Neural cell (in vitro differentiated cells): Measurements from ENCODE around the gene ELP1. TPM values are rescaled to one million over a fixed set of nuclear protein-coding genes. Genes with fewer than 3 reads are reported as not detected.

Experiments used
- H2AFZ ChIP-seq: fragments of 200-600, 300-800 bp; sonication (generic), shearing (Covaris generic); 2 replicates; pipeline ENCODE4 v1.6.0; 2014; ENCODE audit warnings: low read depth, mild to moderate bottlenecking, antibody characterized with exemption, low read length, moderate library complexity
- H3F3A ChIP-seq: fragments of 200-600 bp; shearing (Covaris generic); 2 replicates; pipeline ENCODE4 v1.6.1; 2016; ENCODE audit warnings: mild to moderate bottlenecking, moderate library complexity, mixed read lengths, antibody characterized with exemption, low read length; ENCODE audit not compliant: insufficient read depth, poor library complexity, severe bottlenecking
- H3K27ac ChIP-seq: fragments of 200-600, 300-800 bp; sonication (generic), shearing (Covaris generic); 2 replicates; pipeline ENCODE4 v1.5.1; 2014; ENCODE audit warnings: mild to moderate bottlenecking, low read length, moderate library complexity
- H3K27me3 ChIP-seq: fragments of 300-800, 200-600 bp; sonication (generic), shearing (Covaris generic); 2 replicates; pipeline ENCODE4 v1.6.0; 2014; ENCODE audit warnings: mild to moderate bottlenecking, low read depth, low read length, moderate library complexity; ENCODE audit not compliant: insufficient read depth
- H3K36me3 ChIP-seq: fragments of 300-800, 200-600 bp; sonication (generic), shearing (Covaris generic); 2 replicates; pipeline ENCODE4 v1.5.1; 2014; ENCODE audit warnings: mild to moderate bottlenecking, antibody characterized with exemption, low read length, moderate library complexity; ENCODE audit not compliant: insufficient read depth
- H3K4me2 ChIP-seq: fragments of 300-800, 200-600 bp; sonication (generic), shearing (Covaris generic); 2 replicates; pipeline ENCODE4 v1.6.0; 2014; ENCODE audit warnings: mild to moderate bottlenecking, low read length
- H3K4me3 ChIP-seq: fragments of 300-800, 200-600 bp; sonication (generic), shearing (Covaris generic); 2 replicates; pipeline ENCODE4 v1.5.1; 2014; ENCODE audit warnings: mild to moderate bottlenecking, low read length, moderate library complexity
- H3K79me2 ChIP-seq: fragments of 200-600 bp; shearing (Covaris generic); replicated peaks from 2 replicates; pipeline ENCODE4 v1.6.0; 2014; ENCODE audit warnings: mild to moderate bottlenecking, low read length, moderate library complexity; ENCODE audit not compliant: insufficient read depth
- H3K9ac ChIP-seq: fragments of 300-800, 200-600 bp; sonication (generic), shearing (Covaris generic); 2 replicates; pipeline ENCODE4 v1.6.1; 2016; ENCODE audit warnings: mild to moderate bottlenecking, low read length, mixed read lengths
- H3K9me2 ChIP-seq: fragments of 200-600 bp; shearing (Covaris generic); 2 replicates; pipeline ENCODE4 v1.6.1; 2016; ENCODE audit warnings: mild to moderate bottlenecking, low read length, mixed read lengths; ENCODE audit not compliant: insufficient read depth
- H3K9me3 ChIP-seq: fragments of 200-600, 300-800 bp; sonication (generic), shearing (Covaris generic); 2 replicates; pipeline ENCODE4 v1.6.1; 2016; ENCODE audit warnings: mild to moderate bottlenecking, mixed run types, low read length, moderate library complexity, mixed read lengths
- H4K20me1 ChIP-seq: fragments of 200-600 bp; shearing (Covaris generic); 2 replicates; pipeline ENCODE4 v1.6.1; 2016; ENCODE audit warnings: mild to moderate bottlenecking, mixed run types; ENCODE audit not compliant: insufficient read depth
- CTCF ChIP-seq: fragments of 450-650 bp; IDR thresholded peaks from 2 replicates; pipeline ENCODE4 v1.5.1; 2014; ENCODE audit warnings: antibody characterized with exemption, mild to moderate bottlenecking, moderate library complexity; ENCODE audit not compliant: poor library complexity, severe bottlenecking
- EP300 ChIP-seq: fragments of 450-650 bp; conservative IDR thresholded peaks from 2 replicates; pipeline ENCODE4 v1.6.1; 2014; ENCODE audit warnings: antibody characterized with exemption, mild to moderate bottlenecking, moderate library complexity; ENCODE audit not compliant: poor library complexity, severe bottlenecking
- EZH2 ChIP-seq: fragments of 200-600, 300-800 bp; shearing (Covaris generic), sonication (generic); IDR thresholded peaks from 2 replicates; pipeline ENCODE4 v1.6.1; 2014; ENCODE audit warnings: antibody characterized with exemption, low read length, borderline replicate concordance, mild to moderate bottlenecking; ENCODE audit not compliant: insufficient read depth, poor library complexity, severe bottlenecking
- MXI1 ChIP-seq: fragments of 450-650 bp; conservative IDR thresholded peaks from 2 replicates; pipeline ENCODE4 v1.6.1; 2014; ENCODE audit warnings: antibody characterized with exemption, mild to moderate bottlenecking; ENCODE audit not compliant: poor library complexity, severe bottlenecking
- POLR2AphosphoS5 ChIP-seq: IDR thresholded peaks from 2 replicates; pipeline ENCODE4 v1.6.1; 2012
- RAD21 ChIP-seq: fragments of 450-650 bp; conservative IDR thresholded peaks from 2 replicates; pipeline ENCODE4 v1.6.1; 2014; ENCODE audit warnings: antibody characterized with exemption, mild to moderate bottlenecking, moderate library complexity
- REST ChIP-seq: IDR thresholded peaks from 2 replicates; pipeline ENCODE4 v1.6.1; 2012; ENCODE audit warnings: borderline replicate concordance
- SMC3 ChIP-seq: fragments of 450-650 bp; conservative IDR thresholded peaks from 2 replicates; pipeline ENCODE4 v1.6.1; 2014; ENCODE audit warnings: antibody characterized with exemption, mild to moderate bottlenecking, moderate library complexity; ENCODE audit not compliant: poor library complexity
- TAF1 ChIP-seq: IDR thresholded peaks from 2 replicates; pipeline ENCODE4 v1.6.1; 2012; ENCODE audit warnings: low read depth
- polyA plus RNA-seq: library from polyadenylated mRNA; depleted of rRNA; stranded (reverse); fragments of >200 nt; gene quantifications from 2 replicates; pipeline ENCODE4 v1.2.3, GENCODE V29; 2014

The ELP1 gene
- polyA plus RNA-seq, 1 donor from 2014 or later: 112 TPM

- H3K9me3 ChIP-seq: no peaks in the 10 kb centered on the region
- no peaks in the 10 kb centered on the region for H3K9me2 ChIP-seq
- H3K27me3 ChIP-seq: no peaks in the 10 kb centered on the region
- no peak overlapping the region for H3K4me3 ChIP-seq
- H3K4me2 ChIP-seq: no peak overlapping the region
- no peaks in the 10 kb centered on the region for H3F3A ChIP-seq
- H3K79me2 ChIP-seq: no peaks in the 10 kb centered on the region
- H2AFZ ChIP-seq: no peak overlapping the region
- no peaks in the 10 kb centered on the region for H4K20me1 ChIP-seq
- no peak overlapping the region for H3K9ac ChIP-seq
- no peaks in the 10 kb centered on the region for H3K36me3 ChIP-seq
- no peak overlapping the region for H3K27ac ChIP-seq
- TF ChIP-seq RAD21: no peak
- no peak for TF ChIP-seq EZH2
- no peak for TF ChIP-seq POLR2AphosphoS5
- TF ChIP-seq EP300: no peak
- no peak for TF ChIP-seq TAF1
- no peak for TF ChIP-seq CTCF
- no peak for TF ChIP-seq MXI1
Observed at GRCh38 chr9:108960331-108960730, 26.4 kb upstream of the ELP1 start.

- H3K36me3 ChIP-seq: no peaks in the 10 kb centered on the region
- H3K9me2 ChIP-seq: no peaks in the 10 kb centered on the region
- no peak overlapping the region for H2AFZ ChIP-seq
- no peak overlapping the region for H3K4me2 ChIP-seq
- H3K79me2 ChIP-seq: no peaks in the 10 kb centered on the region
- no peaks in the 10 kb centered on the region for H3K27me3 ChIP-seq
- no peaks in the 10 kb centered on the region for H3K9me3 ChIP-seq
- TF ChIP-seq EP300 (no peak), REST (no peak), CTCF (no peak), SMC3 (no peak)
- no peaks in the 10 kb centered on the region for H4K20me1 ChIP-seq
- H3K27ac ChIP-seq: no peak overlapping the region
- no peaks in the 10 kb centered on the region for H3F3A ChIP-seq
- H3K4me3 ChIP-seq: no peak overlapping the region
- H3K9ac ChIP-seq: no peak overlapping the region
Observed at GRCh38 chr9:108956631-108957026, 22.7 kb upstream of the ELP1 start.
